ENCODE data around the gene PDZD11.
"Not testable (repeated sequence)": the region's sequence is repeated elsewhere in the genome, so short reads cannot be mapped to it uniquely, and the experiment has no call there.

PDZD11 gene

DNA sequence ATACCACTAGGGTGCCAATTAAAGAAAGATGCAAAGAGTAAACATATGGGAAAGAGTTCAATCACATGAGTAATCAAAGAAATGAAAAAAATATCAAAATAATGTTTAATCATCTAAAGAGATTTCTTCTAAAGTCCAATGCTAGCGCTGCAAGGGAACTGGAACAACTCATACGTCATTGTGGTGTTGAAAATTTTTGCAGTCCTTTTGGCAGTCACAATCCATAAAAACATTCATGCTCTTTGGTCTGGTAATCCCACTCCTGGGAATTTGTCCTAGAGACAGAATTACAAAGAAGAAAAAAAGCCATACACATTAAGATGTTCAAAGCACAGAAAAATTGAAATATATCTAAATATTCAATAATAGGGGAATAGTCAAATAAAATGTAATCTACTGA lies 34.3 kb downstream of the PDZD11 start:
- DNase-seq, result no peak

DNA sequence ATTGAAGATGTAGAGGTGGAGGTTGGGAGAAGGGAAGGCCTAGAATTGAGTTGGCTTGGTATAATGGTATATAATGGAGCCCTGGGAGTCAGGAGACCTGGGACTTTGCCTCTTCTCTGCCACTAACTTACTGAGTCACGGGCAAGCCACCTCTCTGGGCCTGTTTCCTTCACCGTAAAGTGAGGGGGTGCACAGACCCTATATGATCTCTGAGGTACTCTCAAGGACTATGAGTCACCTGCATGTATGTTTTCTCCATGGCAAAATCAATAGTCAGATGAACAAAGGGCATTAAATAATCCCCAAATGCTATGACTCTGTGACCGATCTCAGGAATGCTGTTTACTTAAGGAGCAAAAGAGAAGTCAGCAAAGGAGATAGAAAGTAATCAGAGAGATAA lies 34.8 kb downstream of the PDZD11 start:
- DNase-seq, result no peak

GRCh38 chrX:70254063-70254400 lies 35.7 kb downstream of the PDZD11 start:
- no peak for DNase-seq

DNA sequence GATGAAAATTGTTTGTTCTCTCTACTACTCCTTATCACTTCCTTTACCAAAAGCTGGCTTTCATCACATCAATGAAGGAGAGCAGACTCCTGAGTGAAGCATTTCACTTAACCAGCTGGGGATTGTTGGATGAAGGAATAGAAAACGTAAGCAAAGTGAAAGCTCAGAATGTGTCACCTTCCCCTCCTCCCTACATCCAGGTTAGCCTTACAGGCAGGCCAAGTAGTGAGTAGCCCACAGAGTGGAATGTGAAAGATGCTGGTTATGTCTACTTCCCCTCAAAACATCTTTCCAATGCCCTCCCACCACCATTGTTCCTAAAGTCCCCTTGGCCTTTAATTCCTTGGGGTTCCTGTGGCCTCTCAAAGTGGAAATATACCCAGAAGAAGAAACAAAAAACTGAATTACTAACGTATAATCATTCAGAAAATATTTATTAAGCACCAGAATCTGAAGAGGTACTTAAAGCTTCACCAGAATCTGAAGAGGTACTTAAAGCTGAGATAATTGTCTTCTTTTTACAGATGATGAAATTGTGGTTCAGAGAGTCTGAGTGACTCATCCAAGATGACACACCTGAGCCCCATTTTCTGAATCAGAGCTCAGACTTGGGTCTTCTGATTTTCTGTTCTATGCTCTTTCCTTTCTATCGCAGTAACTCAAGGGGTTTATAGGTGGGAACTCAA lies 36.2 kb downstream of the PDZD11 start:
- peak; percentile 20 for DNase-seq

GRCh38 chrX:70252491-70252890 lies 37.2 kb downstream of the PDZD11 start:
- no peak for DNase-seq

GRCh38 chrX:70247252-70247651 lies 42.5 kb downstream of the PDZD11 start:
- no peak for DNase-seq

GRCh38 chrX:70244881-70245280 lies 44.8 kb downstream of the PDZD11 start:
- no peak for DNase-seq

GRCh38 chrX:70243601-70244000 lies 46.1 kb downstream of the PDZD11 start:
- not testable (repeated sequence) for DNase-seq

DNA sequence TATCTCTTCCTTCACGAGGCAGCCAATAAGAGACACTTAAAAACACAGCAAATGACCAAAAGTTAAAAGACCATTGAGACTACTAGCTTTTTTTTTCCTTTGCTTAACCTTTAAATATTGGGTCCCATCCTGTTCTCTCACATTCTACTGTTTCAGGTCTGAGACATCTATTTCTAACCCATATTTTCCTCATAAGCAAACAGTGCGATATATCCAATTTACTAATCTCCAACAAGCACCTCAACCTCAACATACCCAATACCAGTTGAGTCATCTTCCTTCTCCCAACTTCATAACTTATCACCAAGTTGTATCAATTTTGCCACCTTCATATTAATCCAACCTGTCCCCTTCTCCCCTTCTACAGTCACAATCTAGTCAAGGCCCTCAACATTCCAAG lies 48.2 kb downstream of the PDZD11 start:
- DNase-seq, result no peak

DNA sequence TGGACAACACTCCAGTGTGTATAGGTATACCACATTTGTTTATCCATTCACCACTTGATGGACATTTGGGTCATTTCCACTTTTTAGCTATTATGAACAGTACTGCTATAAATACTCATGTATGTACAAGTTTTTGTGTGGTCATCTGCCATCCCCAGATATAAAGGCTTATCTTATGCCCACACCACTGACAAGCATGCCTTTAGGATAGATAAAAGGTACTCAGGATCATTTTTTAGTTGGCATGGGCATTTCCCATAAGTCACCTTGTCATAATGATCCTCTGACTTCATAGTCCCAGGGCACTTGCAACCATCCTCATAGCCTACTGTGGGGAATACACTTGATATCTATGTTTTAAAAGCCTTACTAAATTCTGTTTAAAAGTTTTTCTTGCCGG lies 49.0 kb downstream of the PDZD11 start:
- DNase-seq, result no peak
